H1 (cell line): ENCODE data around the gene JAKMIP3. TPM values are rescaled to one million over a fixed set of nuclear protein-coding genes. Genes with fewer than 3 reads are reported as not detected.

Experiments
- CTCF ChIA-PET: fragments of 300-600 bp; sonication (Branson Sonifier 250); formaldehyde crosslinking; loops from one replicate; lab custom pipeline; 2021; ENCODE audit not compliant: partially characterized antibody; lab: Charles Lee
- POLR2A ChIA-PET: fragments of 300-600 bp; sonication (Branson Sonifier 250); formaldehyde crosslinking; loops from one replicate; lab custom pipeline; 2021; ENCODE audit warnings: inconsistent platforms; ENCODE audit not compliant: partially characterized antibody; lab: Charles Lee
- DNase-seq, 2 experiments: peaks; one replicate each; pipeline versions ENCODE4 v3.0.0 to v3.0.0-alpha.2; 2010 to 2022; ENCODE audit warnings: low spot score in 2 of 2, low read depth in 1 of 2, mixed read lengths in 1 of 2
- FAIRE-seq: peaks from 2 replicates; lab custom pipeline; 2011; peaks lifted over from hg19 to GRCh38; lab: Jason Lieb, UNC
- H2AFZ ChIP-seq: 2 replicates; pipeline ENCODE4 v1.8.1; 2012; ENCODE audit warnings: low read length, inconsistent platforms
- H2AK5ac ChIP-seq: 2 replicates; pipeline ENCODE4 v1.6.1; 2013; ENCODE audit warnings: low read depth, low read length
- H2BK120ac ChIP-seq: replicated peaks from 2 replicates; pipeline ENCODE3; 2013; ENCODE audit warnings: low read depth, low read length, inconsistent platforms
- H2BK12ac ChIP-seq: 2 replicates; pipeline ENCODE4 v1.6.1; 2013; ENCODE audit warnings: low read depth, low read length
- H2BK15ac ChIP-seq: 2 replicates; pipeline ENCODE4 v1.6.1; 2013; ENCODE audit warnings: low read length
- H2BK20ac ChIP-seq: 2 replicates; pipeline ENCODE4 v1.6.1; 2013; ENCODE audit warnings: low read length
- H2BK5ac ChIP-seq: 2 replicates; pipeline ENCODE4 v1.6.1; 2013; ENCODE audit warnings: low read depth, low read length
- H3K14ac ChIP-seq: 2 replicates; pipeline ENCODE4 v1.6.1; 2013; ENCODE audit warnings: inconsistent platforms; ENCODE audit not compliant: insufficient read length
- H3K18ac ChIP-seq: 2 replicates; pipeline ENCODE4 v1.6.1; 2013; ENCODE audit warnings: low read length; ENCODE audit errors: extremely low read depth
- H3K23ac ChIP-seq: 2 replicates; pipeline ENCODE4 v1.6.1; 2013; ENCODE audit warnings: inconsistent platforms; ENCODE audit not compliant: insufficient read length
- H3K23me2 ChIP-seq: 2 replicates; pipeline ENCODE4 v1.6.1; 2013; ENCODE audit warnings: low read depth, low read length
- H3K27ac ChIP-seq: 2 replicates; pipeline ENCODE4 v1.6.1; 2011; ENCODE audit warnings: low read depth, low read length, inconsistent platforms
- H3K27me3 ChIP-seq, 4 experiments: replicated peaks in 1 of 4; 1 replicate in 1 of 4; 2 replicates in 3 of 4; pipeline versions ENCODE4 v1.6.1 to v1.8.1; 2011 to 2013; ENCODE audit warnings: low read length in 3 of 4, mild to moderate bottlenecking in 3 of 4, inconsistent platforms in 2 of 4, mixed read lengths in 2 of 4, moderate library complexity in 1 of 4; ENCODE audit not compliant: control insufficient read depth in 3 of 4, insufficient read depth in 3 of 4; ENCODE audit errors: extremely low read depth in 1 of 4
- H3K36me3 ChIP-seq, 4 experiments: 2 replicates each; pipeline versions ENCODE4 v1.6.1 to v1.8.1; 2011 to 2013; ENCODE audit warnings: mild to moderate bottlenecking in 4 of 4, low read length in 3 of 4, moderate library complexity in 2 of 4, control low read depth in 1 of 4, inconsistent platforms in 1 of 4; ENCODE audit not compliant: insufficient read depth in 4 of 4, control insufficient read depth in 2 of 4
- H3K4ac ChIP-seq: replicated peaks from 2 replicates; pipeline ENCODE3; 2013; ENCODE audit warnings: low read length, low read depth, mixed read lengths, inconsistent platforms; ENCODE audit not compliant: insufficient read length
- H3K4me1 ChIP-seq, 4 experiments: replicated peaks in 1 of 4; 1 replicate in 1 of 4; 2 replicates in 3 of 4; pipeline versions ENCODE4 v1.6.1 to v1.8.1; 2011 to 2013; ENCODE audit warnings: low read length in 3 of 4, inconsistent platforms in 2 of 4, mixed read lengths in 1 of 4; ENCODE audit not compliant: insufficient read depth in 4 of 4, control insufficient read depth in 3 of 4
- H3K4me2 ChIP-seq, 2 experiments: 2 replicates each; pipeline versions ENCODE4 v1.6.1 to v1.8.1; 2011 to 2013; ENCODE audit warnings: low read depth in 2 of 2, low read length in 2 of 2, control low read depth in 1 of 2, inconsistent platforms in 1 of 2, mild to moderate bottlenecking in 1 of 2; ENCODE audit not compliant: insufficient read depth in 1 of 2
- H3K4me3 ChIP-seq, 4 experiments: fragments of 200-600, 300-600 bp in 1 of 4; sonication (generic), shearing (Covaris generic), sonication (Bioruptor Twin) in 1 of 4; 2 replicates each; pipeline versions ENCODE4 v1.5.1 to v1.8.1; 2011 to 2016; ENCODE audit warnings: low read length in 4 of 4, low read depth in 3 of 4, control low read depth in 2 of 4, inconsistent platforms in 2 of 4, mild to moderate bottlenecking in 2 of 4, mixed read lengths in 1 of 4, moderate library complexity in 1 of 4; ENCODE audit not compliant: insufficient read depth in 2 of 4; ENCODE audit errors: extremely low read depth in 1 of 4
- H3K56ac ChIP-seq: replicated peaks from 2 replicates; pipeline ENCODE3; 2013; ENCODE audit warnings: low read depth, mild to moderate bottlenecking, mixed read lengths, low read length, inconsistent platforms; ENCODE audit not compliant: insufficient read length
- H3K79me1 ChIP-seq: 2 replicates; pipeline ENCODE4 v1.6.1; 2013; ENCODE audit warnings: low read depth, low read length, control low read depth
- H3K79me2 ChIP-seq, 2 experiments: 2 replicates each; pipeline versions ENCODE4 v1.6.1 to v1.8.1; 2012 to 2013; ENCODE audit warnings: low read length in 2 of 2, mild to moderate bottlenecking in 2 of 2, inconsistent platforms in 1 of 2; ENCODE audit not compliant: insufficient read depth in 2 of 2, control insufficient read depth in 1 of 2
- H3K9ac ChIP-seq, 4 experiments: replicated peaks in 1 of 4; 1 replicate in 1 of 4; 2 replicates in 3 of 4; pipeline versions ENCODE4 v1.6.1 to v1.8.1; 2011 to 2013; ENCODE audit warnings: low read depth in 3 of 4, low read length in 3 of 4, control low read depth in 2 of 4, mild to moderate bottlenecking in 2 of 4, moderate library complexity in 2 of 4, inconsistent platforms in 1 of 4; ENCODE audit errors: extremely low read depth in 1 of 4
- H3K9me3 ChIP-seq, 2 experiments: 2 replicates each; pipeline versions ENCODE4 v1.6.1 to v1.8.1; 2012 to 2013; ENCODE audit warnings: mild to moderate bottlenecking in 2 of 2, moderate library complexity in 2 of 2, control low read depth in 1 of 2, inconsistent platforms in 1 of 2, low read depth in 1 of 2, low read length in 1 of 2, mixed read lengths in 1 of 2; ENCODE audit not compliant: insufficient read depth in 2 of 2
- H4K20me1 ChIP-seq, 2 experiments: replicated peaks in 1 of 2; 2 replicates each; pipeline versions ENCODE3 to v1.8.1; 2011 to 2013; ENCODE audit warnings: inconsistent platforms in 2 of 2, low read length in 2 of 2, mild to moderate bottlenecking in 1 of 2; ENCODE audit not compliant: insufficient read depth in 2 of 2, control insufficient read depth in 1 of 2
- H4K5ac ChIP-seq: 2 replicates; pipeline ENCODE4 v1.6.1; 2013; ENCODE audit warnings: low read length, low read depth, mixed read lengths, inconsistent platforms; ENCODE audit not compliant: insufficient read length
- H4K8ac ChIP-seq: 2 replicates; pipeline ENCODE4 v1.8.0; 2013; ENCODE audit warnings: mild to moderate bottlenecking, moderate library complexity, low read length, inconsistent platforms; ENCODE audit not compliant: insufficient read depth; ENCODE audit errors: extremely low read depth
- H4K91ac ChIP-seq: replicated peaks from 2 replicates; pipeline ENCODE3; 2013; ENCODE audit warnings: low read length, mixed read lengths, inconsistent platforms; ENCODE audit not compliant: insufficient read length
- BACH1 ChIP-seq: IDR thresholded peaks from 2 replicates; pipeline ENCODE4 v1.6.1; 2012; ENCODE audit warnings: low read length, improper control_type of control experiment
- CEBPB ChIP-seq: IDR thresholded peaks from 2 replicates; pipeline ENCODE4 v1.6.1; 2012; ENCODE audit warnings: low read depth, low read length
- CREB1 ChIP-seq: IDR thresholded peaks from 2 replicates; pipeline ENCODE4 v1.6.1; 2012; ENCODE audit warnings: inconsistent platforms
- CTBP2 ChIP-seq: IDR thresholded peaks from 2 replicates; pipeline ENCODE4 v1.7.0; 2011; ENCODE audit warnings: borderline replicate concordance, mild to moderate bottlenecking, moderate library complexity, mixed read lengths, low read length; ENCODE audit not compliant: insufficient read depth, insufficient read length
- GABPA ChIP-seq: IDR thresholded peaks from 2 replicates; pipeline ENCODE4 v1.6.1; 2011; ENCODE audit warnings: mild to moderate bottlenecking, low read length, moderate library complexity, borderline replicate concordance; ENCODE audit not compliant: insufficient read depth
- RNF2 ChIP-seq: fragments of 200-900, 300-1000 bp; sonication (generic); IDR thresholded peaks from 2 replicates; pipeline ENCODE4 v1.7.1; 2016; ENCODE audit warnings: borderline replicate concordance, low read depth, mild to moderate bottlenecking, antibody characterized with exemption, low read length; ENCODE audit not compliant: poor library complexity, severe bottlenecking; ENCODE audit errors: missing control alignments
- SIN3A ChIP-seq, 2 experiments: IDR thresholded peaks in 1 of 2; conservative IDR thresholded peaks in 1 of 2; 2 replicates each; pipeline ENCODE4 v1.6.1; 2011 to 2012; ENCODE audit warnings: low read length in 2 of 2, improper control_type of control experiment in 1 of 2, low read depth in 1 of 2, mild to moderate bottlenecking in 1 of 2
- SP2 ChIP-seq: IDR thresholded peaks from 2 replicates; pipeline ENCODE4 v1.6.1; 2012; ENCODE audit warnings: mild to moderate bottlenecking, low read length, inconsistent platforms
- WGBS, 2 experiments: shearing (Covaris generic) in 1 of 2; methylation state at CpG; one replicate each; pipeline versions ENCODE4 v1.1.6 to v1.1.7; 2013 to 2015; ENCODE audit warnings: low lambda C conversion rate in 2 of 2, mixed read lengths in 2 of 2, inconsistent platforms in 1 of 2, low coverage in 1 of 2, missing lambda C conversion rate in 1 of 2; ENCODE audit not compliant: insufficient replicate concordance in 2 of 2, insufficient coverage in 1 of 2, insufficient read length in 1 of 2; ENCODE audit errors: extremely low coverage in 1 of 2, missing lambda C conversion rate in 1 of 2; 5-methylcytosine and 5-hydroxymethylcytosine counted together
- polyA plus RNA-seq, 7 experiments: library from polyadenylated mRNA; depleted of rRNA in 3 of 7; stranded (reverse) in 5 of 7; unstranded in 2 of 7; fragments of >200 nt in 5 of 7; fragments of 200-250 nt in 2 of 7; gene quantifications; 1 replicate in 5 of 7; 2 replicates in 1 of 7; 4 replicates in 1 of 7; pipeline versions ENCODE4 v1.2.1 to v1.2.3, GENCODE V29; 2011 to 2013; ENCODE audit warnings: missing spikeins in 2 of 7, mixed read lengths in 2 of 7
- total RNA-seq: library from RNA; stranded (reverse); fragmentation: NEBNext Ultra II Directional; extraction: Animal tissue kit (Norgen Biotek cat#: 25700); gene quantifications from 2 replicates; pipeline ENCODE4 v1.2.1, GENCODE V29; 2021
- TF ChIP-seq, protein P1 (sequence below), 3 experiments: IDR thresholded peaks; 1 replicate in 2 of 3; 2 replicates in 1 of 3; pipeline versions ENCODE4 v1.5.1 to v1.6.1; 2011; ENCODE audit warnings: low read length in 3 of 3, mild to moderate bottlenecking in 3 of 3, inconsistent platforms in 2 of 3, low read depth in 1 of 3, moderate library complexity in 1 of 3; ENCODE audit not compliant: insufficient read depth in 1 of 3; ENCODE audit errors: control extremely low read depth in 1 of 3

The JAKMIP3 gene
- total and polyA plus RNA-seq, 2 of the 8 experiments (the other 6 are each of a cell fraction or from before 2014, with no cell fraction given) = 0.83 to 0.91 TPM

DNA sequence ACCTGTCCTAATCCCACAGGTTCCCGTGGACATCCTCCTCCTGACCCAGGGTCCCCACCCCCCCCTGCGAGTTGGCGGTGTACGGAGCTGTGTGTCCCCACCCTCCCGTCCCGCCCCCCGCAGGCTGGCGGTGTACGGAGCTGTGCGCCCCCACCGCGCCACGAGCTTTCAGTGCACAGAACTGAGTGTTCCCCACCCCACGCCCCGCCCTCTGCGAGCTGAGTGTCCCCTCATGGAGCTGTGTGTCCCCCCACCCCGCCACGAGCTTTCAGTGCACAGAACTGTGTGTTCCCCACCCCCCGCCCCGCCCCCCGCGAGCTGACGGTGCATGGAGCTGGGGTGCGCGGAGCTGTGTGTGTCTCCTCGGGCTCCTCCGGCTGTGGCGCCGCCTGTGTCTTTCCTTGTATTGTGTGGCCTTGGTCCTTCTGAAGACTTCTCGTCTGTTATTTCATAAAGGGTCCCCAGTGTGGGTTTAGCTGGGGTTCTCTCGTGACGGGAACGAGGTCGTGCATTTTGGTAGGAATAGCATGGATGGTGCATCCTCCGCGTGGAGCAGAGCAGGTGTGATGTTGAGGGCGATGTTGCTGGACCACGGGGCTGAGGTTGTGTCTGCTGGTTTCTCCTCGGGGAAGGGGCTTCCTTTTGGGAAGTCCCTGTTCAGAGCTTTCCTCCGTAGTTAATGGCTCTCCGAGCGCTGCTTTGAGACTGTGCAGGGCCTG, 18.0 kb upstream of the JAKMIP3 start:
- Histone ChIP-seq H3K79me1 (no peaks in the 10 kb centered on the region), H2BK12ac (no peak overlapping the region), H3K4me3 (no peak overlapping the region), H3K36me3 (no peaks in the 10 kb centered on the region), H3K79me2 (no peaks in the 10 kb centered on the region), H2BK15ac (no peak overlapping the region), H3K9me3 (peaks cover 7 to 12% of the 10 kb centered on the region in 2 experiments; a peak in 3 of 4 replicates), H4K8ac (no peak overlapping the region), H3K14ac (no peak overlapping the region), H3K23ac (no peak overlapping the region), H3K18ac (no peak overlapping the region), H3K27me3 (no peaks in the 10 kb centered on the region), H2AFZ (no peak overlapping the region), H2BK120ac (no peak overlapping the region), H3K9ac (no peak overlapping the region), H2BK5ac (no peak overlapping the region), H4K20me1 (no peaks in the 10 kb centered on the region), H3K4ac (no peak overlapping the region), H2BK20ac (no peak overlapping the region), H3K23me2 (no peaks in the 10 kb centered on the region), H3K56ac (no peak overlapping the region), H3K27ac (no peak overlapping the region), H2AK5ac (no peak overlapping the region), H4K91ac (no peak overlapping the region), H4K5ac (no peak overlapping the region), H3K4me2 (no peak overlapping the region), H3K4me1 (peaks cover 6 to 9% (median 8%) of the 10 kb centered on the region in 4 experiments; a peak in 6 of 7 replicates)
- POLR2A ChIA-PET = no interaction called here
- no peak for FAIRE-seq
- 85% methylated on average over 29 of the region's 42 CpGs; no CpG with 5 or more reads in 1 of the 2 experiments for WGBS, 2 experiments
- CTCF ChIA-PET = interaction anchor here (1.1 to 6.8 kb wide), 6 partner anchors 12 to 105 kb away, joined by 3 to 39 read pairs (median 4); no protein-coding TSS in a partner anchor
- no peak for DNase-seq
- no peak for TF ChIP-seq SP2
- TF ChIP-seq BACH1 = no peak
- TF ChIP-seq CTBP2 = no peak
- TF ChIP-seq CREB1 = no peak
- no peak for TF ChIP-seq GABPA
- no peak for TF ChIP-seq RNF2
- TF ChIP-seq, protein P1, sequence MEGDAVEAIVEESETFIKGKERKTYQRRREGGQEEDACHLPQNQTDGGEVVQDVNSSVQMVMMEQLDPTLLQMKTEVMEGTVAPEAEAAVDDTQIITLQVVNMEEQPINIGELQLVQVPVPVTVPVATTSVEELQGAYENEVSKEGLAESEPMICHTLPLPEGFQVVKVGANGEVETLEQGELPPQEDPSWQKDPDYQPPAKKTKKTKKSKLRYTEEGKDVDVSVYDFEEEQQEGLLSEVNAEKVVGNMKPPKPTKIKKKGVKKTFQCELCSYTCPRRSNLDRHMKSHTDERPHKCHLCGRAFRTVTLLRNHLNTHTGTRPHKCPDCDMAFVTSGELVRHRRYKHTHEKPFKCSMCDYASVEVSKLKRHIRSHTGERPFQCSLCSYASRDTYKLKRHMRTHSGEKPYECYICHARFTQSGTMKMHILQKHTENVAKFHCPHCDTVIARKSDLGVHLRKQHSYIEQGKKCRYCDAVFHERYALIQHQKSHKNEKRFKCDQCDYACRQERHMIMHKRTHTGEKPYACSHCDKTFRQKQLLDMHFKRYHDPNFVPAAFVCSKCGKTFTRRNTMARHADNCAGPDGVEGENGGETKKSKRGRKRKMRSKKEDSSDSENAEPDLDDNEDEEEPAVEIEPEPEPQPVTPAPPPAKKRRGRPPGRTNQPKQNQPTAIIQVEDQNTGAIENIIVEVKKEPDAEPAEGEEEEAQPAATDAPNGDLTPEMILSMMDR (IDR thresholded peaks at IDR 0.05; ENCODE audit: control extremely low read depth in 1 of 3, insufficient read depth in 1 of 3, low read depth in 1 of 3, low read length in 3 of 3) = no peak
- no peak for TF ChIP-seq SIN3A (conservative IDR thresholded peaks at IDR 0.05 in 1 of 2, IDR thresholded peaks at IDR 0.05 in 1 of 2; ENCODE audit: low read depth in 1 of 2, low read length in 2 of 2)
- TF ChIP-seq CEBPB = no peak
